ENCODE results near the gene GUCY1A1.

- TF ChIP-seq CTCF (IDR thresholded peaks at IDR 0.05) (no peak), ZFX (IDR thresholded peaks at IDR 0.05; ENCODE audit: borderline replicate concordance) (no peak)
Measured at GRCh38 chr4:155772459-155773195, 106.0 kb downstream of the GUCY1A1 start.
